ENCODE results near the gene FBXW5.

FBXW5 gene

DNA sequence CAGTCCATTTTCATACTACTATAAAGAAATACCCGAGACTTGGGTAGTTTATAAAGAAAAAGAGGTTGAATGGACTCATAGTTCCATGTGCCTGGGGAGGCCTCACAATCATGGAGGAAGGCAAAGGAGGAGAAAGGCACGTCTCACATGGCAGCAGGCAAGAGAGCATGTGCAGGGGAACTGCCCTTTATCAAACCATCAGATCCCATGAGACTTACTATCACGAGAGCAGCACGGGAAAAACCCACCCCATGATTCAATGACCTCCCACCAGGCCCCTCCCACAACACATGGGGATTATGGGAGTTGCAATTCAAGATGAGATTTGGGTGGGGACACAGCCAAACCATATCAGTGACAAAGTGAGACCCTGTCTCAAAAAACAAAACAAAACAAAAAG lies 38.3 kb downstream of the FBXW5 start:
- DNase-seq = no peak

DNA sequence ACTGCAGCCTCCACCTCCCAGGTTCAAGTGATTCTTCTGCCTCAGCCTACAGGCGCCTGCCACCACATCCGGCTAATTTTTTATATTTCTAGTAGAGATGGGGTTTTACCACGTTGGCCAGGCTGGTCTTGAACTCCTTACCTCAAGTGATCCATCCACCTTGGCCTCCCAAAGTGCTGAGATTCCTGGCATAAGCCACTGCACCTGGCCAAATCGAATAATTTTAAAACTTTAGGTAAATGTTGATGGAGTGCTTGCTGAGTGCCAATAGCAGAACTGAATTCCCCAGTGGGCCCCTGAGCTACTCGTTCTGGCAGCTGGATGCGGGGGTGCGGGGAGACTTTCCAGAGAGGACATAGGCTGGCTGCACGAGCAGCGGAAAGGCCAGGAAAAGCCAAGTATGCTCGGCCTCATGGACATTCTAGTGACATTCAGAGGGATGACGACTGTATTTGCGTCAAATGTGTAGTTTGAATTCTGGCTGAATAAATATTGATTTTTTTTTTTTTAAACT lies 41.4 kb downstream of the FBXW5 start:
- no peak for DNase-seq

DNA sequence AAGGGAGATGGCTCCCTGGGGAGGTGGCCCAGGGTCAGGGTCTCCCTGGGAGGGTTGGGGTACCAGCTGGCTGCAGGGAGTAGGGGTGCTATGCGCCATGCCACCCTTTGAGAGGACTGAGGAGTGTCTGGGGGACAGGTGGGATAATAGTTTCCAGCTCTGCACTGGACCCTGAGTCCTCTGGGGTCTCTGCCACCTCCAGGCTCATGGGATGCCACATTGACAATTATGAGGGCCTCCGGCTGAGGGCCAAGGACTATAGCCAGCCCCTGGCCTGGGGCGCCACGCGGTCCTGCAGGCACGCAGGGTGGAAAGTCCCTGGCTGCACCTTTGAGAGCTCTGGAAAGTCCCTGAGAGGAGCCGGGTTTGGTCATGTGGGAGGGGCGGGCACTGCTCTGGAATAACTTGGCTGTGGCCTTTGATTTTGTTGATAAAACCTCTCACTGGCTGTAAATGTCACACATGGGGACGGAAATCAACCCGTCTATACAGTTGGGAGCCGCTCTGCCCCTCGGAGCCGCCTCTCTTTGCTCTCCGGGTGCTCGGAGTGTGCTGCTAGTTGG lies 42.2 kb downstream of the FBXW5 start:
- no peak for DNase-seq

DNA sequence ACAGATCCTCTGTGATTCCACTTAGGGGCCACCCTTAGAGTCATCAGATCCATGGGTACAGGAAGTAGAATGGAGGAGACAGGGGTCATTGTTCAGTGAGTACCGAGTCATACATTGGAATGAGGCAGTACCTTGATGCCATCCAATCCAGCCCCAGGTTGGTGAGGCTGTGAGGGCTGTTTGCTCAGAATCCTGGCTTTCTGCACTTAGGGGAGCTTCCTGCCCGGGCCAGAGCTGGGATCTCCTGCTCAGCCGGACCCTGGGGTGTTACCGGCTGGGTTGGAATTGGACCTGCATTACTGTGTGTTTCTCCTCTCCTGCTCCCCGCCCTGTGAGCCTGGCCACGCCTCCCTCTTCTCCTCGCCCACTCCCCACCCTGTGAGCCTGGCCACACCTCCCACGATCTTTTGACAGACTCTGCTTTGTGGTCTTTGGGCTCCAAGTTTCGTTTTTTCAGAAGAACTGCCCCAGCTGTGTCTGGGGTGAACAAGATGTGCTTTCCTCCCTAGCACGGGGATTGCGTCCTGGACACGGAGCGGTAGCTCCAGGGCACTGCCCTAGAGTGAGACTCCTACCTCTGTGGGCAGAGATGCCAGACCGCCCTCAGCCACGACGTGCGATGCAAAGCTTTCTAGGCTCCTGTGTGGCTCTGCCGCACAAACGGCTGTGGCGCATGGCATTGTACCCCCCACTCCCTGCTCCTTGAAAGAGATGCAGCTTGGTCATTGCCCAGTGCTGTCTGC lies 42.9 kb downstream of the FBXW5 start:
- no peak for DNase-seq

DNA sequence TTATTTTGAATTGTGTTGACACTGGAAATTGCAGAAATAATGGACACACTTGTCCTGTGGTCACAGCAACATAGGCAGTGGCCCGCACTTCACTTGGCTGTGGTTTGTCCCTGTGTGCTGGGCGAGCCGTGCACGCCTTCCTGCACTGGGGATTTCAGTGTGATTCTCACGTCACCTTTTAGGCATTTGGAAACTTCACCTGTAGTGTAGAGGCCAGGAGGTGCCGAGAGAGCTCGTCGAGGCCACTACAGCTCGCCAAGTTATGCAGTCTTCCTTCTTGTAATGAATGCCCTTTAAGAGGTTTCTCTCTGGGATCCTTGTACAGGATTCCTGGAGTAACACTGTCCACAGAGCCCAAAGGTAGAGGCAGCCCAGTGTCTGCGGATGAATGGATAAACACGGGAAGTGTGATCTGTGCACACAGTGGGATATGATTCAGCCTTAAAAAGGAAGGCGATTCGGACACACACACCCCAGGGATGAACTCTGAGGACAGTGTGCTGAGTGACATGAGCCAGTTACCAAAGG lies 43.5 kb downstream of the FBXW5 start:
- no peak for DNase-seq

DNA sequence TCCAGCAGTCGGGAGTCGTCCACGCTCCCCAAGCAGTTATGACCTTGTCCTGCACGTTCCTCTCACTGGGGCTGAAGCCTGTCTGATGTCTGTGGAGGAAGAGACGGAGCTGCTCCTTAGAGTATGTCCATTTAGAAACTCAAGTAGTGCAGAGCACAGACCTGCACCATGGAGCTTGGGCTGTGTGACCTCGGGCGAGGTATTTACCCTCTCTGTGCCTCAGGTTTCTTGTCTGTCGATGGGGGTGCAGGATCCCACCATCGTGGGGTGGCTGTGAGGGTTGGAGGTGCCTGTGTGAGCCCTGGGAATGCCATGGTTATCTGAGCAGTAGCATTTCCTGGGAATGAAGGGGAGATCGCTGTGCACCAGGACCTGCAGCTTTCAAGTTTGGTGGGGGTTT lies 44.0 kb downstream of the FBXW5 start:
- no peak for DNase-seq

DNA sequence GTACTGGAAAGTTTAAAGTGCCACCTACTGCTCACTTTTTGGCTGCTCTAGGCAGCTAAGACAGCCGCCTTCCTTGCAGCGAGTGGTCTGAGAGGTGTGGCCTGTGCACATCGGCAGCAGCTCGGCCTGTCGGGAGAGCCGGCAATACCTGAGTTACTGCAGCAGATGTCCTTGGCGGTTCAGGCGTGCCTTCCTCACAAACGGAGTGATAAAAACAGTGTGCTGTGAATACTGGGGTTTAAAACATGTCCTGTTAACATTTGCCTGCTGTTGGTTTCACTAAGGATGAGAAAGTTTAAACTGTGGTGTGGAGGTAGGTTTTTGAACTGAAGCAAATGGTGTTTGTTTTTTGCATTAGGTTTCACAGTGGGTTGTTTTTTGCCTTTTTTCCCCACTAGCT lies 45.3 kb downstream of the FBXW5 start:
- no peak for DNase-seq

DNA sequence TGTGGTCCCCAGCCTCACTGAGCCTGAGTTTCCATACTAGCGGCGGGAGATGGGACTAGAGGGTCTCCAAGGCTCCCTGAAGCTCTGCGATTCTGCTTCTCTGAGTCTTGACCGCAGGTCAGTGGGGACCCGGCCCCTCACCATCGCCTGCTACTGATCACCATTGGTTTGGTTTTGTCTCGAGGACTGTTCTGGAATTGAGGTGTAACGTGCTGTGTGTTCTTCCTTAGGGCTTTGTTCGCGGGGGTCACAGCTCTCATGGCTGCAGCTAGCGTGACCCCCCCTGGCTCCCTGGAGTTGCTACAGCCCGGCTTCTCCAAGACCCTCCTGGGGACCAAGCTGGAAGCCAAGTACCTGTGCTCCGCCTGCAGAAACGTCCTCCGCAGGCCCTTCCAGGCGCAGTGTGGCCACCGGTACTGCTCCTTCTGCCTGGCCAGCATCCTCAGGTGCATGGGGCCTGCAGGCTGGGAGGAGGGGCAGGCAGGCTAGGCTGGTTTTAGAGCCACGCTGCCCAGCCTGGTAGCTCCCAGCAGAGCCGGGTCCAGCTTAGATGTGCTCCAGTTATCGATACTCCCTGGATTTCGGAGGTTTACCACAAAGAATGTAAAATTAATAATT lies 45.9 kb downstream of the FBXW5 start:
- DNase-seq = no peak

DNA sequence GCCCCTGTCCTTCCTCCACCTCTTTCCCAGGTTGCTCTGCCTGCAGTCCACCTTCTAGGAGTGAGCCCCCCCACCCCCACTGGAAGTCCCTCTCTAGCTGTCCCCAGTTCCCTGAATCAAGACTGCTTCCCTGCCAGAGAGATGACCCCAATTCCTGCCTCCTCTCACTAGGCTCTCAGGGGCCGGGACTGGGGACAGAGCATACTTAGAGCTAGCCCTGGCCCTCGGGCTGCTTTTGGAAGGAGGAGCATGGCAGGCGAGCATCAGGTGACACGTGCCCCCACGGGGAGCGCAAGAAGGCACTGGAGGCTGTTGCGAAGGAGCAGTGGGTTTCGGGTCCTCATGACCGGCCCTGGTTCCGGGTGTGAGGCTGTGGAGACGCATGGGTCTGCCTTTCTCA lies 48.5 kb downstream of the FBXW5 start:
- no peak for DNase-seq

DNA sequence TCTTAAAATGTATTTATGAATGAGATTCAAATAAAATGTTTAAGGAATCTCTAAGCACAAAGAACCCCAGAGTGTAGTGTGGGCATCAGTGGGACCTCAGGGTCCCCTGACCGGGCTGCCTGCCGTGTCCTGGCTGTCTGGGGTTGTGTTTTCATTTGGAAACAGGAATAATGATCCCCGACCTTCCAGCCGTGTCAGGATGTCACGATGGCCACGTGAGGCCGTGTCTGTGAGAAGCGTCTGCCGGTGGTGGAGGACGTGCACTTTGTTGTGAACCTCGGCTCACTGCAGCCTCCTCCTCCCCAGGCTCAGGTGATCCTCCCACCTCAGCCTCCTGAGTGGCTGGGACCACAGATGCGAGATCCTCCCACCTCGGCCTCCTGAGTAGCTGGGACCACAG lies 53.9 kb downstream of the FBXW5 start:
- DNase-seq = no peak
